Activated CD4-positive, alpha-beta T cell treated with anti-CD3 and anti-CD28 coated beads, Interleukin-2, amount 50 U/mL, for 48 hours (primary cell): ENCODE measurements around the gene CXorf66.
"Not testable (repeated sequence)": the region's sequence is repeated elsewhere in the genome, so short reads cannot be mapped to it uniquely, and the experiment has no call there.

Experiments used
- DNase-seq, 2 experiments: peaks; one replicate each; pipeline ENCODE4 v3.0.0-alpha.2; 2020

The CXorf66 gene, protein sequence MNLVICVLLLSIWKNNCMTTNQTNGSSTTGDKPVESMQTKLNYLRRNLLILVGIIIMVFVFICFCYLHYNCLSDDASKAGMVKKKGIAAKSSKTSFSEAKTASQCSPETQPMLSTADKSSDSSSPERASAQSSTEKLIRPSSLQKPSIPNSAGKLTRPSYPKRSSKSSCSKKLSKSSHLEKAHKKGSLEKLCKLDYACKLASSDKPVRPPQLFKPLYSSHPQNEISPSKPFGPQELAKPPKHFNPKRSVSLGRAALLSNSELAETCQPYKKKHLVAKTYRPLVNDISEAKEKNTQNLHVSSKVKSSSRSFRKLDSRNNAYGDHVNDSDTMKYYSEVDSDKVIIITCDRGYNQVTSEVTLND

DNA sequence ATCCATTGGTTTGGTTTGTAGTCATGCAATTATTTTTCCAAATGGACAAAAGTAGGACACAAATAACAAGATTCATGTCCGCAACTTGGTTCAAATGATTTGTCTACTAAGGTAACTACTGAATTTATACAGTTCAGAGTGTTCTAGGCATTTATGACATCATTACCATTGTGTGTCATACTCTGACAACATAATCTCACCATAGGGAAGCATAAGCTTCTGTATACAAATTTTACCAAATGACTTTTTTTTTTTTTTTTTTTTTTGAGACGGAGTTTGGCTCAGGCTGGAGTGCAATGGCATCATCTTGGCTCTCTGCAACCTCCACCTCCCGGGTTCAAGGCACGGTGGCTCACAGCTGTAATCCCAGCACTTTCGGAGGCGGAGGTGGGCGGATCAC, at the start of gene CXorf66:
CXorf66 (minus strand) TSS at position 101 of the 400 bp plus-strand sequence; CDS start at position 76, 25 bp downstream.
- no peak for DNase-seq

DNA sequence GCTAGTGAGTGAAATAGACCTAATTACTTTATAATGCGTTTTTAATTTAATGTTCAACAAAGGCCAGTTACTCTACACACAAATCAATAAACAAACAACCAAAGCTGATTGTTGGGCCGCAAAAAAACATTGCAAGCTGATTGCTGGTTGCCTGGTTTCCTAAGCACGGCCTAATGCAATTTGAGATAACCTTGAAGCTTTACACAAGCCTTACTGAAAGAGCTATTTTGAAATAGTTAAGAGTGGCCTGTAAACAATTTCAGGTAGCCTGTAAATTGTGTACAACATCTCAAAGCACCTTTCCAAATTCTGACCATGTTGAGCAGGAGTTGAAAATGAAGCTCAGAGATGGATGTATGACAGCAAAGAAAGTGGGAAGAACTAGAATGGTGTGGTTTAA, 17.5 kb upstream of the CXorf66 start:
- DNase-seq: no peak

DNA sequence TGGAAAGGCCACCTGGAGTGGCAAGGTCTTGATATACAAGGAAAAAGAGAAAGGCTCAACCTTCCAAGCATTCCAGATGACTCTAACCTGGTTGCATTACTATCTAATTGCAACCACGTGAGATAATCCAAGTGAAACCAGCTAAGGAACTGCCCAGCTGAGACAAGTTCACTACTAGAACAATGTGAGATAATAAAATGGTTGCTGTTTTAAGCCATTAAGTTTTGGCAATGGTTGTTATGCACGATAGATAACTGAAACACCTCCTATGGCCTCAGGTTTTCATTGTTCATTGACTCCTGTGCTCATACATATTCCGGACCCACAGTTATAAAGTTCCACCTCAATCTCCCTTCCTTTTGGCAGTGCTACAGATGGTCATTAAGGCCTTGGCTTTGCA, 9.2 kb upstream of the CXorf66 start:
- DNase-seq: no peak

DNA sequence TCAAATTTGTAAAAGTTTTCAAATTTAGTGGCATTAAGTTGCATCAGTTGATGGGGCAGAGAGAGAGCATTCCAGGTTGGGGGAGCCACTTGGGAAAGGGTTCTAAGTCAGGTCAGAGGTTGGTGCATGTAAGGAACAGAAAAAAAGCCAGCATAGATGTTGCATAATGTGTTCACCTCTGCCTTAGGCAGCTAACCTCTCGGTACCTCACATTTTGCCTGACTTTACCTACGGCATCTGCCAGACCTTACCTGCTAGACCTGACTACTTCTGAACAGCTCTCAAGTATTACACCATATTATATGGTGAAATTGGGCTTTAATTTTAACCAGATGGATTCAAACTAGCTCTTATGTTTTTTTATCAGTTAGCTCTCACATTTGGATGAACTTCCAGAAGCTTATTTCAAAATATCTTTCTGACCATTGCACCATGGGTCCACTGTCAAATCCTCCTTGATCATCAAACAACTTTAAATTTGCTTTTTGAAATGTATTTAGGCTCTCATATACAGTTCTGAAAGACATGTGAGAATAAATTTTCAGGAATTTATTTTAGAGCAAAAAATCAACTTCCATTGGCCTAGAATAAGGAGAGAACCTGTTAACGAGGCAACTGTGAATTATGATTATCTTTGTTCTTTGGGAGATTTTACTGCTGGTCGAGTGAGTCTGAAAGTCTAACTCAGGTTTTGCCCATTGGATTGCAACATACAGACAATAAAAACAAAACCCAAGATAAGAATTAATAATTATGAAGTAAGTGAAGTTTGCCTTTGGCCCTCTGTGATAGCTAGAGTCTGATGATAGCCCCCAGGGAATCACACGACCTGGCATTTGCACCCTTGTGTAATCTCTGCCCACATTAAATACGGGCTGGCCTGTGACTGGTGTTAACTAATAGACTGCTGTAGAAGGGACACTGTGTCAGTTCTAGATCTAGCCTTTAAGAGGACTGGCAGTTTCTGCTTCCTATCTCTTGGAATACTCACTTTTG, 7.6 kb upstream of the CXorf66 start:
- no peak for DNase-seq

DNA sequence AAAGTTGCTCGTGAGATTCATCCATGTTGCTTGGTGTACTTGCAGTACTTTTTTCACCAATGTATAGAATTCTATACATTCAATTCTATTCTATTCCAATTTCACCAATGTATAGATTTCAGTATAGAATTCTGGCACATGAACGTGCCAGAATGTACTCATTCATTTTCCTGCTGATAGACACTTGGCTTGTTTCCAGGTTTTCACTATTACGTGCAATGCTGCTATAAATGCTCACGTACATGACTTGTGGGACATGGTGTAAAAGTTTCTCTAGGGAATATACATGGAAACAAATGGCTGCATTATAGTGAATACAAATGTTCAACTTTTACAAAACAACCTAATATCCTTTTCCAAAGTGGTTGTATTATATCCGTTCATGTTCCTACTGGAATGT, 6.8 kb upstream of the CXorf66 start:
- DNase-seq: no peak

DNA sequence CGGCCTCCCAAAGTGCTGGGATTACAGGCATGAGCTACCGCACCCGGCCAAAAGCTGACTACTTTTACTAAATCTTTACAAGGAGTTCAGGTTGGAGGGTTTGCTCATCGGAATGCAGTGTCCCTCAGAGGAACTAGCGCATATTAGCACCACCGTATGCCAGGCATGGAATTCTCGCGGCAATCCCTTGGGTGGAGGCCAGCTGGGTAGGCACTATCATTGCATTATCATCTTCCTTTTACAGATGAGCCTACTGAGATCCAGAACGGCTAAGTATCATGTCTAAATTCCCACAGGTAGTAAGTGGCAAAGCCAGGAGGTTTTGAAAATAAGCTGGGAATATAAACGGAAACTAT, 6.1 kb upstream of the CXorf66 start:
- DNase-seq: no peak

DNA sequence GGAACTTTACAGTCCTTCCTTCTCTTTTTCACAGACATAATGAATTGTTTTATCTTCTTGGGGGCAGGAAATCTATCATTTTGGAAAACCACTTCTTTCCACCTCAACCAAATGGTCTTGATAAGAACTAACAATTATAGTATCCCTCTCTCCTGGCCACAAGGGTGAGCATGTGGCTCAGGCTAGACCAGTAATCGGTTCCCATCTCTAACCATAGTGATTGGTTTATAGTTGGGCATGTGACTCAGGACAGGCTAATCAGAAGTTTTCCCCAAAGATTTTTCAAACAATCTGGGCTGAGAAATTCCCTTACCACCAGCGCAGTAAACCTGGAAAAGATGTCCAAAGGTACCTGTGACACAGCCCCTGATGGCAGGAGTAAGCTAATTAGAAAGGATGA, 4.0 kb upstream of the CXorf66 start:
- no peak for DNase-seq

DNA sequence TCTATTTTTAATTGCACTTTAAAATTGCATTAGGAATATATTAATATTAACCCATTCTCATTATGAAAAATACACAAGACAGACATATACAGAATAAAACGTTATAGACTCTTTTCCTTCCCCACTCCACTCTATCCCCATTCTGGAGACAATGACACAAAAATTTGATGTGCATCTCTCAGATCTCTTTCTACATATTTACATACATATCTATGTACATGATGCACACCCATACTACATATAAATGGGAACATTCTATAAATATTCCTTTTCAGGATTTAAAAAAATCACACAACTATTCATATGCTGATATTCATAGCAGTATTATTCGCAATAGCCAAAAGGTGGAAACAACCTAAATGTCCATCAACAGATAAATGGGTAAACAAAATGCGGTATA, 2.4 kb upstream of the CXorf66 start:
- DNase-seq: no peak

DNA sequence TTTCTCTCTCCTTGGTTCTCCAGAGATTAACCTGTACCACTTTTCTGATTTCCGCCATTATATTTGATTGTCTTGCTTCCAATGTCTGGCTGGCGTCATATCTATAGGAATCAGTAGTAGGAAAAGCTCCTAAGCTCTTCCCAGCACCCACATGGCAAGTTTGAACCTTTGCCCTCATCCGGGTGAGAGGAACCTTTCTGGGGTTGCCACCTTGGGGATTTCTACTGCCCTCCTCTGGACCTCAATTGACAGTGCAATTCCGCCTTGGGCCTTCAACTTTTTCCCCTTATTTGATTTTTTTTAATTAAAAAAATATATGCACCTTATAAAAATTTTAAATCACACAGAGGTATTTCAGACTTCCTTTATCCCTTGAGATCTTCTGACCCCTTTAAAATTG, 2.0 kb upstream of the CXorf66 start:
- no peak for DNase-seq

DNA sequence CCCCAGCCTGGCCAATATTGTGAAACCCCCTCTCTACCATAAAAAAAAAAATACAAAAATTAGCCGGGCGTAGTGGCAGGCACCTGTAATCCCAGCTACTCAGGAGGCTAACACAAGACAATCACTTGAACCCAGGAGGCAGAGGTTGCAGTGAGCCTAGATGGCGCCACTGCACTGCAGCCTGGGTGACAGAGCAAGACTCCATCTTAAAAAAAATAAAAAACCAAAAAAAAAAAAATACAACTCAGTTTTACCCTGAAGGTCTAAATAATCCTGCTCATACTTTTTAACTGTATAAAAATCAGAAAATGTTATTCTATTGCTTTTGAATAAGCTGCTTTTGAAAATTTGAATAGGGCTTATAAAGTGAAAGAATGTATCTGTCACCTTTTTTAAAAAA, 838 bp upstream of the CXorf66 start:
- peak in 1 of 2 experiments; percentile 1 for DNase-seq

DNA sequence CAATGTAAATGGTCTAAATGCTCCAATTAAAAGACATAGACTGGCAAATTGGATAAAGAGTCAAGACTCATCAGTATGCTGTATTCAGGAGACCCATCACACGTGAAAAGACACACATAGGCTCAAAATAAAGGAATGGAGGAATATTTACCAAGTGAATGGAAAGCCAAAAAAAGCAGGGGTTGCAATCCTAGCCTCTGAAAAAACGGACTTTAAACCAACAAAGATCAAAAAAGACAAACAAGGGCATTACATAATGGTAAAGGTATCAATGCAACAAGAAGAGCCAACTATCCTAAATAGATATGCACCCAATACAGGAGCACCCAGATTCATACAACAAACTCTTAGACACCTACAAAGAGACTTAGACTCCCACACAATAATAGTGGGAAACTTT, 4.2 kb downstream of the CXorf66 start:
- DNase-seq: not testable (repeated sequence)

DNA sequence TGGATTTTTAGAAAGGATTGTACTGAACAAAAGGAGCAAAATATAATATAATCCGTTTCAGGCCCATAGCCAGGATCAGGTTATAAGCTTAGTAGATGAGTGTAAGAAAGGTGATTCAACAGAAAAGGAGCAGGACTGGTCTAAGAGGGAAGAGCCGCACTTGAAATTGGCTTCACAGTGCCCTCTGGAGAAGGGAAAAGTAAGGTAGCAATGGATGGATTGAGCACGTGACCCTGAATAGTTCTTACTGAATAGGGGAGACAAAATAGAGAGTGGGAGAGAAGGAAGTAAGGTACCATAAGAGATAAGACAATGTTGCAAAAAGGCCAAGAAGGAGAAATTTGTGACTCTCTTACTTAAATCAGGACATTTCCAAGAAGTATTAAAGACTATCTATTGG, 15.6 kb downstream of the CXorf66 start:
- DNase-seq: no peak

DNA sequence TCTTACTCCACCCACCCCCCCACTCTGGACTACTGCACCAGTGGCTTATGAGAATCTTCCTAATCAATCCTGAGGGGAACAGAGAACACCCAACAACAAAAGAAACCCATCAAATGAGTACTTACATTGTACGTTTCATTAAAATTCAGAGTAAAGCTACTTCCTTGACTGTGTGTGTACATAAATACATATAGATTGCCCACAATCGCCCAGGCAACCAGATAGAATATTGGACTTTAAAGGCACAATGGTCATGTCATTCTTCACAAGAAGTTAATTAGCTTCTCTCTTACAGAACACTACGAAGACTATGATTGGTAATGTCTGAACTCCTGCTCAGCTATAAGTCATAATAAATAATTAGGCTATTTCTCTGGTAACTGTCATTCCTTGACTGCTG, 20.2 kb downstream of the CXorf66 start:
- DNase-seq: no peak

DNA sequence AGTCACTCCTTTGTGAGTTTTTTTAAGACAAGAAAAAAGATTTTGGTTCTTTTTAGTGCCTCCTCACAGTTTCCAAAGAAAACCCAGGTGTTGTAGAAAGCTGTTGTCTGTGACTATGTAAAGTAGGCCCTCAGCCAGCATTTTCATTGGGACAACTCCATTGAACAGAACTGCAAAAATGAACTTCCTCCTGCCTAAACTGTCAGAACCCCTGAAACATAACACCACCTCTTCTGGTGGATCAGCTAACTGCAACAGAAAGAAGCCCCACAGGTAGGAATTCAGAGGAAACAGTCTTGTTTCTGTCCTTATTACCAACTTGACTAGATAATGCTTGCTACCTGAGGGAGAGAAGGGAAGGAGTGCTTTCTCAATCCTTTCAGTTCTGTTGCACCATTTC, 29.1 kb downstream of the CXorf66 start:
- DNase-seq: no peak

DNA sequence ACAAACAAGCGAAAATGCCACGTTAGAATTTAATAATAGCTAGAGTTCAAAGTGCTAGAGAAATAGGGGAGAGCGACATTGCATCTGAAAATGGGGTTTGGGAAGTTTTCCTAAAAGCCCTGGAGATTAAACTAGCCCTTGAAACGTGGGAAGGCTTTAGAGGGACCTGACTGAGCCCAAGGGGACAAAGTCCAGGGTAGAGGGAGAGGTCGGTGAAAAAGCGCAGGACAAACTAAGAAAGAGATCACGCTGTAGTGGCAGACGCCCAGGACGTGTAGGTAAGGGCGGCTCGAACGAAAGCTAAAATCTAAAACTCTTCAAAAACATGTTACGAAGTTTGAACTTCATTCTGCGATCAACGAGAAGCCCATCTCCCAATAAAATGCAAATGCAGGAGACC, 31.4 kb downstream of the CXorf66 start:
- no peak for DNase-seq

DNA sequence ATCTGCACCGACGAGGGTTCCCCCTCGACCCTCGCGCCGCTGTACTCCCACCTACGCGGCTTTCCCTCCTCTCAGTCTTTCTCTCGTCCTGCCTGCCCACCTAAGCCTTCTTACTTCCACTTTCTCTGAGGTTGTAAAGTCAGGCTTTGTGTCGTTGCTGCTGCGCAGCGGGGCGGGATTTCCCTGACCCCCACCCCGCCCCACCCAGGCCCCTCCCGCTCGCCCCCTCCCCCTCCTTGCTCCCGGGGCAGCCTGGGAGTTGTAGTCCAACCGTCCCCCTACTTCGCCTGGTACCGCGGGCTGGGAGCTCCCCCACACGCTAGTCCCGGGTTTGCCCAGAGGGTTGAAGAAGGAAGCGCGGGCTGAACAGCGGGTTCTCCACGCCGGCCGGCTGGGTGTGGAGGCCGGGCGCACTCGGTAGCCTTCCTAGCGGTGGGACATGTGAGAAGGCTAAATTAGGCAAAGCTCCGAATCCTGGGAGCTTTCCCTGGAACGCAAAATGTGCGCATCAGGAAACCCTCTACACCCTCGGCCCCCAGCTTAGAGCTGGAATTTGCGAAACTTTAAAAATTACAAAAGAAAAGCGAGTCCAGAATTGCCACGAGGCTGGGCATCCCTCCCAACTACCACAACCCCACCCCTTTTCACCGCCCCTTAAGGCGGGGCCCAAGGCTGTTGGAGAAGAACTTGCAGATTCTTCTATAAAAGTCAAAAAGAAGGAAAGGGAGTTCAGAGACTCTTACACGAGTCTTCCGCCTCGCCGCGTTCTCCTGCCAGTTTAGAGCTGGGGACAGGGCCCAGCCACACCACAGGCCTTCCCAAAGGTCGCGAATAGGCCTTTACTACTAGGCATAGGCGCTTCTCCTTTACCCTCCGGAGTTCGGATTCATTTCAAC, 32.2 kb downstream of the CXorf66 start, which contains the start of gene ATP11C:
ATP11C (minus strand) TSS at position 153 of the 896 bp plus-strand sequence. CDS start 1,011 bp downstream, outside the sequence.
- DNase-seq: peak; percentile 79 to 81

DNA sequence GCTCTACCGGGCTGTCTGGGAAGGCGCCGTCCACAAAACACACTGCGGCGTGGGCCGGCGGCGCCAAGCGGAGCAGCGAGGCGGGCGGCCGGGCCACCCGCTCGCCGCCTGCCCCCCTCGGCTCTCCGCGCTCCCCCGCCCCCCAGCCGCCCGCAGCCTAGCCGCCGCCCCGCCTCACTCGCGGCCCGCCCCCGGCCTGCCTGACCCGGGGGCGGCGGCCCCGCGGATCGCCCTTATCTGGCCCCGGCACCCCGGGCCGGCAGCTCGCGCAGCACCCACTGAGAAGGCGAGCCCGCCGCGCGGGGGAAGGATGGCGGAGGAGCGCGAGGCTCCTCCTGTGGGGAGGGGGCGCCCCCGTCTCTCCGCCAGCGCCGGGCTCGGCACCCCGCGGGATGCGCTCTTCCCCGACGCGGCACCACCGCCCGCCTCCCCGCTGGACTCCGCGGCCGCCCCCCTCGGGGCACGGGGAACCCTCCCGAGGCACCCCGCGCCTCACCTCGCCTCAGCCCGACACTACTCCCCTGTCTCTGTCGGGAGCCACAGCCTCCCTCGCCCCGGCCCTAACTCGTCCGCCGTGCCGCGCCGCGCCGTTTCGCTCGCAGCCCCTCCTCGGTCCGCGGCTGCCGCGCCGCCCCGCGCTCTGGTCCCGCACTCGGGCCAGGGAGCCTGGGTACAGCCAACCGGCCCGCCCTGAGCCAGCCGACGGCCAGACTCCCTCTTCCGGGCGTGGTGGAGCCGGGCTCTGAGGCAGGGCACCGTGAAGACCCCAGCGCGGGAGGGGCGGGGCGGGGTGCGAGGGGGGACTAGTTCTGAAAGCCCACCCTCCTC, 33.0 kb downstream of the CXorf66 start:
- DNase-seq: peak; percentile 18 to 39

DNA sequence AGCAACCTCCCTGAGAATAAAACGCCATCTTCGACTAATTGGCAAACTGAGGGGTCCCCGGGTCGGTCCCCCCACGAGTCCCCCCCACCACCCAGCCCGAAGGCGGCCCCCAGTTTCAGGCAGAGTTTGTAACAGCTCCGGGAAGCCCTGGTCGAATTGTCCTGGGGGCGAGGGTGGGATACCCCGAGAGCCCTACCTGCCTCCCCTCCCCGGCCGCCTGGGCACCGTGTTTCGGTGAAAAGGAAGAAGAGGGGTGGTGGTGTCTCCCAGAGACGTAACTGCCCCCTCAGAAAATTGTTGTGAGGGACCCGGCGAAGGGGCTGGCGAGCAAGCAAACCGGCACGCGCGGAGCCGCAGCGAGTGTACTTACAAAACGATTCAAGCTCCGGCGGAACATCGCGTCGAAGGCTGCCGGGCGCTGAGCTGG, 33.7 kb downstream of the CXorf66 start:
- no peak for DNase-seq

DNA sequence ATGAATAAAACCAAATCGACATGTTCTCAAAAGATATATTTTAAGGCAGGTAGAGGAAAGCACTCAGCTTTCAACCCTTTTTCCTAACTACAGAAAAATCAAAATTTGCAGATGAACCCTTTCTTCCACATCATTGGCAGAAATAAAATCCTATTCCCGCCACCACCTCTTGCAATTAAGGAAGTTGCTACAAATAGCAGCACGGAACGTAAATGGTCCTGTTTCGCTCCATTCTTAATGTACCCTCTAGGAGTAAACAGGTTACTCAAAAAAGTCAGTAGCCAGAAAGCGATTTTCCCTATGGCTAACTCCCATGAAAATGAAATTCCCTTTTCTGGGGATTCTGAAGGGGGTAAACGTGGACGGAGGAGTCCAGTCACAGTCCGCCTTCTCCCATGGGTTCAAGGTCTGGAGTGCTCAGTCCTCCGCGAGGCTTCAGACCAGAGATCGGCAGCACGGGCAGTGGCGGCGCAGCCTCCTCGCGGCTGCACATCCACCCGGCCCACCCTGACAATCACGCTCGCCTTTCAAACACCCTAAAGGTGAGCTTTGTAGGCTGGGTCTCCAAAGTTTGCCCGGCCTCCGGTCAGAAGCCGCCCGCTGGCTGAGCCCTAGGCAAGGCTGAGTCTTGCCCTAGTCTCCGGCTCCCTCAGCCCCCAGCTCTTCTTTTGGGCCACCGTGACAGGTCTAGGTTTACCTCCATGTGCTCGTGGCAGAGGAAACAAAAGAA, 34.2 kb downstream of the CXorf66 start:
- peak; percentile 11 to 24 for DNase-seq

DNA sequence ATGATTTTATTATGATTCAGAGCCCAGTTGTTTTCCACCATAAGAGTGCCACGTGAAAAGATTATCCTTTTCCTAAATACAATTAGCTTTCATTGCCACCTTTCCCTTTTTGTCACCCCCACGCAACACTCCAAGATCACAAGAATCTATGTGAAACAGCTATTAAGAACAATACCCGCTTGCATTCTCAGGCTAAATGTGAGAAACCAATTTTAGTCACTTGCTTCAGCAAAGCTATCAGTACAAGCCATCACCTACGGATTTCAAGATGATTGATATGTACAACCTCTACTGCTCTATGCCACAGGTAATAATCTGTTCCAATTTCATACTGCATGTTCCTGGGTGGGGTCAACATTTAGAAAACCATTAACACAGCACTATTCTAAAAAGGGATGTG, 34.9 kb downstream of the CXorf66 start:
- no peak for DNase-seq

DNA sequence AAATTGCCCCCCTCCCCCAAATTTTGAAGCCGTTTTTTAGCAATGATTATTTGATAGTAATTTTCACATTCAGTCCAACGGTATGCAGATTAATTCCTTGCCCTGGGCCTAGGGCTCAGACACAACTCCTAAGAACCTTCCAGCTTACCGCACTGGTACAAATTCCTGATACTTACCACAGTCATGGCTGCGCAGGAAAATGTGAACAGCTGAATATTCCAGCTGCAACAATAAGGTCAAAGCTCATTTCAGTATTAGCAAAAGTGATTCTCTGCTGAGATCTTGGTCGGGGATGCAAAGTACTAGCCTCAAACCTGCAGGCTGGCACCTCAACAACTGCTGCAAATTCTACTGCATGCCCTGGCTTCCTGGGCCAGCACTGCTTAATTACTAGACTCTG, 35.4 kb downstream of the CXorf66 start:
- DNase-seq: no peak
